ENCODE data around the gene SCAP.
"Not testable (repeated sequence)": the region's sequence is repeated elsewhere in the genome, so short reads cannot be mapped to it uniquely, and the experiment has no call there.

SCAP gene

GRCh38 chr3:47475570-47476329 lies at the start of gene SCAP:
Gene SCAP, minus strand, starts transcription at chr3:47475941. Its CDS starts 32,948 bp downstream, at chr3:47442993.
- peak; percentile 93 for DNase-seq

GRCh38 chr3:47523310-47524073 lies 47.8 kb upstream of the SCAP start:
- DNase-seq, result no peak

- DNase-seq, result peak; percentile 90
Observed at GRCh38 chr3:47522082-47522987, 46.6 kb upstream of the SCAP start.

GRCh38 chr3:47520756-47521155 lies 45.0 kb upstream of the SCAP start:
- no peak for DNase-seq

- no peak for DNase-seq
Observed at GRCh38 chr3:47517937-47518336, 42.2 kb upstream of the SCAP start.

- DNase-seq, result no peak
Observed at GRCh38 chr3:47515864-47516319, 40.2 kb upstream of the SCAP start.

- DNase-seq, result no peak
Observed at GRCh38 chr3:47515100-47515499, 39.4 kb upstream of the SCAP start.

GRCh38 chr3:47513125-47513929 lies 37.6 kb upstream of the SCAP start, which contains the start of gene ELP6:
Gene ELP6, minus strand, starts transcription at chr3:47513712. Its CDS starts 122 bp downstream, at chr3:47513590.
- peak; percentile 98 for DNase-seq

- peak; percentile 57 for DNase-seq
Observed at GRCh38 chr3:47512416-47513124, 36.8 kb upstream of the SCAP start.

- DNase-seq, result not testable (repeated sequence)
Observed at GRCh38 chr3:47505267-47505666, 29.5 kb upstream of the SCAP start.

- no peak for DNase-seq
Observed at GRCh38 chr3:47504113-47504512, 28.4 kb upstream of the SCAP start.

GRCh38 chr3:47503033-47503432 lies 27.3 kb upstream of the SCAP start:
- no peak for DNase-seq

GRCh38 chr3:47496892-47497291 lies 21.2 kb upstream of the SCAP start:
- no peak for DNase-seq

GRCh38 chr3:47495886-47496285 lies 20.1 kb upstream of the SCAP start:
- DNase-seq, result no peak

- no peak for DNase-seq
Observed at GRCh38 chr3:47495111-47495510, 19.4 kb upstream of the SCAP start.

- DNase-seq, result no peak
Observed at GRCh38 chr3:47491777-47492176, 16.0 kb upstream of the SCAP start.

GRCh38 chr3:47491186-47491585 lies 15.4 kb upstream of the SCAP start:
- no peak for DNase-seq

GRCh38 chr3:47487265-47487664 lies 11.5 kb upstream of the SCAP start:
- DNase-seq, result no peak

- no peak for DNase-seq
Observed at GRCh38 chr3:47485812-47486211, 10.1 kb upstream of the SCAP start.

- no peak for DNase-seq
Observed at GRCh38 chr3:47482366-47482765, 6.6 kb upstream of the SCAP start.

GRCh38 chr3:47481763-47482162 lies 6.0 kb upstream of the SCAP start:
- DNase-seq, result not testable (repeated sequence)
